ENCODE measurements around the gene ZNF816.

GRCh38 chr19:52943134-52943883 is 19.4 kb downstream of the ZNF816 start:
- TF ChIP-seq EZH2 (IDR thresholded peaks at IDR 0.05) (no peak), FOXP2 (optimal IDR thresholded peaks at IDR 0.05; ENCODE audit: control extremely low read depth, extremely low read length, insufficient read depth) (no peak)
